H1 (cell line): ENCODE data around the gene KCTD15. TPM values are rescaled to one million over a fixed set of nuclear protein-coding genes. Genes with fewer than 3 reads are reported as not detected.

Experiments
- CBX5 ChIP-seq: fragments of 300-800, 300-1000 bp; sonication (generic); IDR thresholded peaks from 2 replicates; pipeline ENCODE4 v1.7.1; 2016; ENCODE audit warnings: antibody characterized with exemption, low read length, low read depth
- polyA plus RNA-seq, 7 experiments: library from polyadenylated mRNA; depleted of rRNA in 3 of 7; stranded (reverse) in 5 of 7; unstranded in 2 of 7; fragments of >200 nt in 5 of 7; fragments of 200-250 nt in 2 of 7; gene quantifications; 1 replicate in 5 of 7; 2 replicates in 1 of 7; 4 replicates in 1 of 7; pipeline versions ENCODE4 v1.2.1 to v1.2.3, GENCODE V29; 2011 to 2013; ENCODE audit warnings: missing spikeins in 2 of 7, mixed read lengths in 2 of 7
- total RNA-seq: library from RNA; stranded (reverse); fragmentation: NEBNext Ultra II Directional; extraction: Animal tissue kit (Norgen Biotek cat#: 25700); gene quantifications from 2 replicates; pipeline ENCODE4 v1.2.1, GENCODE V29; 2021

The KCTD15 gene
- total and polyA plus RNA-seq, 2 of the 8 experiments (the other 6 are each of a cell fraction or from before 2014, with no cell fraction given) = 25.1 to 27.0 TPM

- no peak for TF ChIP-seq CBX5
Observed at GRCh38 chr19:33797802-33798671, 1.4 kb downstream of the KCTD15 start (continued).
